GM19043 (cell line): ENCODE measurements around the gene TULP4.
"Not testable (repeated sequence)": the region's sequence is repeated elsewhere in the genome, so short reads cannot be mapped to it uniquely, and the experiment has no call there.

ENCODE experiments used
- ATAC-seq: cut with Tn5 transposase; IDR thresholded peaks from one replicate; pipeline ENCODE4 v1.9.1; 2021; ENCODE audit warnings: low read depth; ENCODE audit not compliant: unreplicated experiment

Gene TULP4

GRCh38 chr6:158383542-158383941 is 71.3 kb downstream of the TULP4 start:
- no peak for ATAC-seq

- ATAC-seq: no peak
Observed at GRCh38 chr6:158384671-158385110, 72.4 kb downstream of the TULP4 start.

GRCh38 chr6:158387036-158387435 is 74.8 kb downstream of the TULP4 start:
- ATAC-seq: no peak

GRCh38 chr6:158387578-158387977 is 75.3 kb downstream of the TULP4 start:
- no peak for ATAC-seq

GRCh38 chr6:158388727-158389126 is 76.5 kb downstream of the TULP4 start:
- no peak for ATAC-seq

GRCh38 chr6:158389193-158389919 is 77.1 kb downstream of the TULP4 start:
- no peak for ATAC-seq

- no peak for ATAC-seq
Observed at GRCh38 chr6:158391276-158391675, 79.0 kb downstream of the TULP4 start.

GRCh38 chr6:158391977-158392376 is 79.7 kb downstream of the TULP4 start:
- not testable (repeated sequence) for ATAC-seq

GRCh38 chr6:158396136-158396535 is 83.9 kb downstream of the TULP4 start:
- ATAC-seq: no peak

- ATAC-seq: no peak
Observed at GRCh38 chr6:158397578-158397977, 85.3 kb downstream of the TULP4 start.

GRCh38 chr6:158398252-158399024 is 86.2 kb downstream of the TULP4 start:
- ATAC-seq: no peak

GRCh38 chr6:158399040-158399700 is 86.9 kb downstream of the TULP4 start:
- ATAC-seq: no peak

- ATAC-seq: no peak
Observed at GRCh38 chr6:158402184-158402583, 89.9 kb downstream of the TULP4 start.

- not testable (repeated sequence) for ATAC-seq
Observed at GRCh38 chr6:158405321-158405831, 93.1 kb downstream of the TULP4 start.

GRCh38 chr6:158405933-158406332 is 93.7 kb downstream of the TULP4 start:
- ATAC-seq: no peak

GRCh38 chr6:158406736-158407135 is 94.5 kb downstream of the TULP4 start:
- no peak for ATAC-seq

- no peak for ATAC-seq
Observed at GRCh38 chr6:158408013-158408412, 95.7 kb downstream of the TULP4 start.

GRCh38 chr6:158408552-158409130 is 96.4 kb downstream of the TULP4 start:
- no peak for ATAC-seq

- ATAC-seq: no peak
Observed at GRCh38 chr6:158409451-158409850, 97.2 kb downstream of the TULP4 start.

GRCh38 chr6:158410784-158411183 is 98.5 kb downstream of the TULP4 start:
- ATAC-seq: no peak

- ATAC-seq: no peak
Observed at GRCh38 chr6:158411998-158412397, 99.7 kb downstream of the TULP4 start.
